Neural cell (in vitro differentiated cells): ENCODE data around the gene RTL1.

ENCODE experiments used
- CTCF ChIP-seq: fragments of 450-650 bp; IDR thresholded peaks from 2 replicates; pipeline ENCODE4 v1.5.1; 2014; ENCODE audit warnings: antibody characterized with exemption, mild to moderate bottlenecking, moderate library complexity; ENCODE audit not compliant: poor library complexity, severe bottlenecking
- POLR2AphosphoS5 ChIP-seq: IDR thresholded peaks from 2 replicates; pipeline ENCODE4 v1.6.1; 2012

- TF ChIP-seq CTCF (no peak), POLR2AphosphoS5 (no peak)
Observed at GRCh38 chr14:100892496-100893227, 10.9 kb downstream of the RTL1 start.
